H1 (cell line): Measurements from ENCODE around the gene SP7. TPM values are rescaled to one million over a fixed set of nuclear protein-coding genes. Genes with fewer than 3 reads are reported as not detected.

ENCODE experiments used
- CTCF ChIA-PET: fragments of 300-600 bp; sonication (Branson Sonifier 250); formaldehyde crosslinking; loops from one replicate; lab custom pipeline; 2021; ENCODE audit not compliant: partially characterized antibody; lab: Charles Lee
- POLR2A ChIA-PET: fragments of 300-600 bp; sonication (Branson Sonifier 250); formaldehyde crosslinking; loops from one replicate; lab custom pipeline; 2021; ENCODE audit warnings: inconsistent platforms; ENCODE audit not compliant: partially characterized antibody; lab: Charles Lee
- DNase-seq, 2 experiments: peaks; one replicate each; pipeline versions ENCODE4 v3.0.0 to v3.0.0-alpha.2; 2010 to 2022; ENCODE audit warnings: low spot score in 2 of 2, low read depth in 1 of 2, mixed read lengths in 1 of 2
- FAIRE-seq: peaks from 2 replicates; lab custom pipeline; 2011; peaks lifted over from hg19 to GRCh38; lab: Jason Lieb, UNC
- H2AFZ ChIP-seq: 2 replicates; pipeline ENCODE4 v1.8.1; 2012; ENCODE audit warnings: low read length, inconsistent platforms
- H2AK5ac ChIP-seq: 2 replicates; pipeline ENCODE4 v1.6.1; 2013; ENCODE audit warnings: low read depth, low read length
- H2BK120ac ChIP-seq: replicated peaks from 2 replicates; pipeline ENCODE3; 2013; ENCODE audit warnings: low read depth, low read length, inconsistent platforms
- H2BK12ac ChIP-seq: 2 replicates; pipeline ENCODE4 v1.6.1; 2013; ENCODE audit warnings: low read depth, low read length
- H2BK15ac ChIP-seq: 2 replicates; pipeline ENCODE4 v1.6.1; 2013; ENCODE audit warnings: low read length
- H2BK20ac ChIP-seq: 2 replicates; pipeline ENCODE4 v1.6.1; 2013; ENCODE audit warnings: low read length
- H2BK5ac ChIP-seq: 2 replicates; pipeline ENCODE4 v1.6.1; 2013; ENCODE audit warnings: low read depth, low read length
- H3K14ac ChIP-seq: 2 replicates; pipeline ENCODE4 v1.6.1; 2013; ENCODE audit warnings: inconsistent platforms; ENCODE audit not compliant: insufficient read length
- H3K18ac ChIP-seq: 2 replicates; pipeline ENCODE4 v1.6.1; 2013; ENCODE audit warnings: low read length; ENCODE audit errors: extremely low read depth
- H3K23ac ChIP-seq: 2 replicates; pipeline ENCODE4 v1.6.1; 2013; ENCODE audit warnings: inconsistent platforms; ENCODE audit not compliant: insufficient read length
- H3K23me2 ChIP-seq: 2 replicates; pipeline ENCODE4 v1.6.1; 2013; ENCODE audit warnings: low read depth, low read length
- H3K27ac ChIP-seq: 2 replicates; pipeline ENCODE4 v1.6.1; 2011; ENCODE audit warnings: low read depth, low read length, inconsistent platforms
- H3K27me3 ChIP-seq, 4 experiments: replicated peaks in 1 of 4; 1 replicate in 1 of 4; 2 replicates in 3 of 4; pipeline versions ENCODE4 v1.6.1 to v1.8.1; 2011 to 2013; ENCODE audit warnings: low read length in 3 of 4, mild to moderate bottlenecking in 3 of 4, inconsistent platforms in 2 of 4, mixed read lengths in 2 of 4, moderate library complexity in 1 of 4; ENCODE audit not compliant: control insufficient read depth in 3 of 4, insufficient read depth in 3 of 4; ENCODE audit errors: extremely low read depth in 1 of 4
- H3K36me3 ChIP-seq, 4 experiments: 2 replicates each; pipeline versions ENCODE4 v1.6.1 to v1.8.1; 2011 to 2013; ENCODE audit warnings: mild to moderate bottlenecking in 4 of 4, low read length in 3 of 4, moderate library complexity in 2 of 4, control low read depth in 1 of 4, inconsistent platforms in 1 of 4; ENCODE audit not compliant: insufficient read depth in 4 of 4, control insufficient read depth in 2 of 4
- H3K4ac ChIP-seq: replicated peaks from 2 replicates; pipeline ENCODE3; 2013; ENCODE audit warnings: low read length, low read depth, mixed read lengths, inconsistent platforms; ENCODE audit not compliant: insufficient read length
- H3K4me1 ChIP-seq, 4 experiments: replicated peaks in 1 of 4; 1 replicate in 1 of 4; 2 replicates in 3 of 4; pipeline versions ENCODE4 v1.6.1 to v1.8.1; 2011 to 2013; ENCODE audit warnings: low read length in 3 of 4, inconsistent platforms in 2 of 4, mixed read lengths in 1 of 4; ENCODE audit not compliant: insufficient read depth in 4 of 4, control insufficient read depth in 3 of 4
- H3K4me2 ChIP-seq, 2 experiments: 2 replicates each; pipeline versions ENCODE4 v1.6.1 to v1.8.1; 2011 to 2013; ENCODE audit warnings: low read depth in 2 of 2, low read length in 2 of 2, control low read depth in 1 of 2, inconsistent platforms in 1 of 2, mild to moderate bottlenecking in 1 of 2; ENCODE audit not compliant: insufficient read depth in 1 of 2
- H3K4me3 ChIP-seq, 4 experiments: fragments of 200-600, 300-600 bp in 1 of 4; sonication (generic), shearing (Covaris generic), sonication (Bioruptor Twin) in 1 of 4; 2 replicates each; pipeline versions ENCODE4 v1.5.1 to v1.8.1; 2011 to 2016; ENCODE audit warnings: low read length in 4 of 4, low read depth in 3 of 4, control low read depth in 2 of 4, inconsistent platforms in 2 of 4, mild to moderate bottlenecking in 2 of 4, mixed read lengths in 1 of 4, moderate library complexity in 1 of 4; ENCODE audit not compliant: insufficient read depth in 2 of 4; ENCODE audit errors: extremely low read depth in 1 of 4
- H3K56ac ChIP-seq: replicated peaks from 2 replicates; pipeline ENCODE3; 2013; ENCODE audit warnings: low read depth, mild to moderate bottlenecking, mixed read lengths, low read length, inconsistent platforms; ENCODE audit not compliant: insufficient read length
- H3K79me1 ChIP-seq: 2 replicates; pipeline ENCODE4 v1.6.1; 2013; ENCODE audit warnings: low read depth, low read length, control low read depth
- H3K79me2 ChIP-seq, 2 experiments: 2 replicates each; pipeline versions ENCODE4 v1.6.1 to v1.8.1; 2012 to 2013; ENCODE audit warnings: low read length in 2 of 2, mild to moderate bottlenecking in 2 of 2, inconsistent platforms in 1 of 2; ENCODE audit not compliant: insufficient read depth in 2 of 2, control insufficient read depth in 1 of 2
- H3K9ac ChIP-seq, 4 experiments: replicated peaks in 1 of 4; 1 replicate in 1 of 4; 2 replicates in 3 of 4; pipeline versions ENCODE4 v1.6.1 to v1.8.1; 2011 to 2013; ENCODE audit warnings: low read depth in 3 of 4, low read length in 3 of 4, control low read depth in 2 of 4, mild to moderate bottlenecking in 2 of 4, moderate library complexity in 2 of 4, inconsistent platforms in 1 of 4; ENCODE audit errors: extremely low read depth in 1 of 4
- H3K9me3 ChIP-seq, 2 experiments: 2 replicates each; pipeline versions ENCODE4 v1.6.1 to v1.8.1; 2012 to 2013; ENCODE audit warnings: mild to moderate bottlenecking in 2 of 2, moderate library complexity in 2 of 2, control low read depth in 1 of 2, inconsistent platforms in 1 of 2, low read depth in 1 of 2, low read length in 1 of 2, mixed read lengths in 1 of 2; ENCODE audit not compliant: insufficient read depth in 2 of 2
- H4K20me1 ChIP-seq, 2 experiments: replicated peaks in 1 of 2; 2 replicates each; pipeline versions ENCODE3 to v1.8.1; 2011 to 2013; ENCODE audit warnings: inconsistent platforms in 2 of 2, low read length in 2 of 2, mild to moderate bottlenecking in 1 of 2; ENCODE audit not compliant: insufficient read depth in 2 of 2, control insufficient read depth in 1 of 2
- H4K5ac ChIP-seq: 2 replicates; pipeline ENCODE4 v1.6.1; 2013; ENCODE audit warnings: low read length, low read depth, mixed read lengths, inconsistent platforms; ENCODE audit not compliant: insufficient read length
- H4K8ac ChIP-seq: 2 replicates; pipeline ENCODE4 v1.8.0; 2013; ENCODE audit warnings: mild to moderate bottlenecking, moderate library complexity, low read length, inconsistent platforms; ENCODE audit not compliant: insufficient read depth; ENCODE audit errors: extremely low read depth
- H4K91ac ChIP-seq: replicated peaks from 2 replicates; pipeline ENCODE3; 2013; ENCODE audit warnings: low read length, mixed read lengths, inconsistent platforms; ENCODE audit not compliant: insufficient read length
- FOSL1 ChIP-seq: IDR thresholded peaks from 2 replicates; pipeline ENCODE4 v1.6.1; 2011; ENCODE audit warnings: mild to moderate bottlenecking, low read depth, low read length, moderate library complexity; ENCODE audit not compliant: insufficient read depth
- SP1 ChIP-seq: IDR thresholded peaks from 2 replicates; pipeline ENCODE4 v1.6.1; 2011; ENCODE audit warnings: low read depth, low read length
- TAF1 ChIP-seq: IDR thresholded peaks from 2 replicates; pipeline ENCODE4 v1.6.1; 2011; ENCODE audit warnings: mild to moderate bottlenecking, low read depth, low read length
- WGBS, 2 experiments: shearing (Covaris generic) in 1 of 2; methylation state at CpG; one replicate each; pipeline versions ENCODE4 v1.1.6 to v1.1.7; 2013 to 2015; ENCODE audit warnings: low lambda C conversion rate in 2 of 2, mixed read lengths in 2 of 2, inconsistent platforms in 1 of 2, low coverage in 1 of 2, missing lambda C conversion rate in 1 of 2; ENCODE audit not compliant: insufficient replicate concordance in 2 of 2, insufficient coverage in 1 of 2, insufficient read length in 1 of 2; ENCODE audit errors: extremely low coverage in 1 of 2, missing lambda C conversion rate in 1 of 2; 5-methylcytosine and 5-hydroxymethylcytosine counted together
- polyA plus RNA-seq, 7 experiments: library from polyadenylated mRNA; depleted of rRNA in 3 of 7; stranded (reverse) in 5 of 7; unstranded in 2 of 7; fragments of >200 nt in 5 of 7; fragments of 200-250 nt in 2 of 7; gene quantifications; 1 replicate in 5 of 7; 2 replicates in 1 of 7; 4 replicates in 1 of 7; pipeline versions ENCODE4 v1.2.1 to v1.2.3, GENCODE V29; 2011 to 2013; ENCODE audit warnings: missing spikeins in 2 of 7, mixed read lengths in 2 of 7
- total RNA-seq: library from RNA; stranded (reverse); fragmentation: NEBNext Ultra II Directional; extraction: Animal tissue kit (Norgen Biotek cat#: 25700); gene quantifications from 2 replicates; pipeline ENCODE4 v1.2.1, GENCODE V29; 2021

SP7 gene
- total and polyA plus RNA-seq, 2 of the 8 experiments (the other 6 are each of a cell fraction or from before 2014, with no cell fraction given), result 0.12 to 0.13 TPM

DNA sequence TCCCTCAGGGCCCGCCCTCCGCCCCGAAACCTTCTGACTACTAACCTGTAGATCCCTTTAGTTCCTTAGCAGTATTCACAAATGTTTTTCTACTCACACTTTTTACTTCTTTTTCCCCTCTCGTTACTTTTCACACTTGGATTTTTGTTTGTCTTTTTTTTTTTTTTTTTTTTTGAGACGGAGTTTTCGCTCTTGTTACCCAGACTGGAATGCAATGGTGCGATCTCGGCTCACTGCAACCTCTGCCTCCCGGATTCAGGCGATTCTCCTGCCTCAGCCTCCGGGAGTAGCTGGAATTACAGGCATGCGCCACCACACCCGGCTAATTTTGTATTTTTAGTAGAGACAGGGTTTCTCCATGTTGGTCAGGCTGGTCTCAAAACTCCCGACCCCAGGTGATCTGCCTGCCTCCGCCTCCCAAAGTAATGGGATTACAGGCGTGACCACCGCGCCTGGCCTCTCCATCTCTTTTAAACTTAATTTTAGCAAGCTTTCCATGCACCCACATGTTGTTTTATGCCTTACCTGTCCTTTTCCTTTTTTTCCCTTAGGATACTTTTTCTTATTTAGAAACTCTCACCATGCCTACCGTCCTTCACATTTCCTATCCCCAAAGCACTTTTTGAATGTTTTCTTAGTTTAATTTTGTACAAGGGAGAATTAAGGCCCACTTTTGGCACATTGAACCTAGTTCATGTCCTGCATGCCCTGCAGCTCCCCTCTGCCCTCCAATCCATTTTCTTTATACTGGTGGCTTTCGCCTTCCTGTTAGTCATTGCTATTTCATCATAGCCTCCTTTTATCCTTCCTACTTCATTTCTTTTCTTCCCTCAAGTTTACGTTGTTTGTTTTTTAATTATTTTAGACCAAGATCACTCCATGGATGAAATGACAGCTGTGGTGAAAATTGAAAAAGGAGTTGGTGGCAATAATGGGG lies 44.9 kb upstream of the SP7 start:
- H3K14ac ChIP-seq, result no peak overlapping the region
- FAIRE-seq, result no peak

More for the DNA sequence above, 44.9 kb upstream of the SP7 start:
- H3K27me3 ChIP-seq, result no peaks in the 10 kb centered on the region
- no peaks in the 10 kb centered on the region for H3K9me3 ChIP-seq
- H3K36me3 ChIP-seq, result peaks cover 18 to 35% (median 18%) of the 10 kb centered on the region in 4 experiments
- no peak overlapping the region for H3K18ac ChIP-seq
- peak overlapping the region; percentile 80 for H3K4ac ChIP-seq
- H3K4me2 ChIP-seq, result peak overlapping the region; percentile 72 to 81
- no peak overlapping the region for H2BK120ac ChIP-seq
- peaks cover 12% of the 10 kb centered on the region for H3K79me1 ChIP-seq
- H3K9ac ChIP-seq, result peak overlapping the region; percentile 25 to 83 (median 44); a peak in 6 of 7 replicates
- ChIA-PET POLR2A (interaction anchor here (0.6 to 2.0 kb wide), 17 partner anchors 10 to 374 kb away, joined by 3 to 14 read pairs (median 4); partner anchors contain the start of genes AAAS and NPFF), CTCF (interaction anchor here (0.5 to 4.8 kb wide), 25 partner anchors 11 to 495 kb away, joined by 3 to 69 read pairs (median 4); partner anchors contain the start of genes AAAS, AMHR2 and SP7)
- H3K4me3 ChIP-seq, result peak overlapping the region; percentile 51 to 72 (median 54)
- no peak overlapping the region for H3K23ac ChIP-seq
- peak overlapping the region; percentile 63 for H4K5ac ChIP-seq
- peak overlapping the region; percentile 75; the same call in 1 of the 2 replicates for H2BK12ac ChIP-seq
- peak overlapping the region; percentile 40; the same call in 1 of the 2 replicates for H4K8ac ChIP-seq
- TF ChIP-seq TAF1 (peak; percentile 24; the same call in 1 of the 2 replicates), FOSL1 (no peak), SP1 (peak; percentile 54; the same call in 1 of the 2 replicates)
- peaks cover 6 to 26% (median 14%) of the 10 kb centered on the region in 4 experiments for H3K4me1 ChIP-seq
- peak overlapping the region; percentile 62; the same call in 1 of the 2 replicates for H3K27ac ChIP-seq
- H4K91ac ChIP-seq, result peak overlapping the region; percentile 47
- peaks cover 7% of the 10 kb centered on the region; the same call in 1 of the 2 replicates for H3K23me2 ChIP-seq
- H2BK20ac ChIP-seq, result no peak overlapping the region
- H2BK15ac ChIP-seq, result no peak overlapping the region
- H3K79me2 ChIP-seq, result peaks cover 11 to 41% of the 10 kb centered on the region in 2 experiments
- H2AFZ ChIP-seq, result no peak overlapping the region
- H2BK5ac ChIP-seq, result peak overlapping the region; percentile 4; the same call in 1 of the 2 replicates
- H4K20me1 ChIP-seq, result peaks cover 2 to 13% of the 10 kb centered on the region in 2 experiments
- H3K56ac ChIP-seq, result no peak overlapping the region
- no peak overlapping the region; the same call in 1 of the 2 replicates for H2AK5ac ChIP-seq
- 20% methylated on average over 17 of the region's 21 CpGs; no CpG with 5 or more reads in 1 of the 2 experiments for WGBS, 2 experiments
- peak in 1 of 2 experiments; percentile 48 for DNase-seq
